GM23338 (cell line): Measurements from ENCODE around the gene WDCP.

Experiments used
- CREB1 ChIP-seq: fragments of 250-450 bp; sonication (Bioruptor Pico); IDR thresholded peaks from 2 replicates; pipeline ENCODE4 v1.5.0; 2020; ENCODE audit warnings: low read depth, mild to moderate bottlenecking, moderate library complexity
- EZH2 ChIP-seq: fragments of 200-600 bp; sonication (generic); IDR thresholded peaks from one replicate; pipeline ENCODE4 v1.8.0; 2017; ENCODE audit warnings: antibody characterized with exemption, mild to moderate bottlenecking, low read depth; ENCODE audit not compliant: unreplicated experiment
- EZH2phosphoT487 ChIP-seq: fragments of 200-600 bp; sonication (generic); IDR thresholded peaks from one replicate; pipeline ENCODE4 v1.8.1; 2018; ENCODE audit warnings: antibody characterized with exemption; ENCODE audit not compliant: unreplicated experiment
- POLR2AphosphoS5 ChIP-seq: IDR thresholded peaks from 2 replicates; pipeline ENCODE4 v1.6.1; 2016; ENCODE audit warnings: antibody characterized with exemption, low read depth
- ZNF114 ChIP-seq: fragments of 250-450 bp; sonication (Bioruptor Pico); IDR thresholded peaks from 2 replicates; pipeline ENCODE4 v1.5.0; 2020; ENCODE audit warnings: mild to moderate bottlenecking, moderate library complexity
- TF ChIP-seq, protein P1 (sequence below), 2 experiments: fragments of 200-600 bp in 1 of 2; sonication (generic) in 1 of 2; conservative IDR thresholded peaks; 2 replicates each; pipeline versions ENCODE4 v1.5.1 to v1.6.1; 2016 to 2017; ENCODE audit warnings: antibody characterized with exemption in 2 of 2, low read depth in 2 of 2, mild to moderate bottlenecking in 2 of 2, moderate library complexity in 1 of 2
- TF ChIP-seq, protein P2 (sequence below): IDR thresholded peaks from one replicate; pipeline ENCODE4 v1.6.1; 2018; ENCODE audit warnings: antibody characterized with exemption; ENCODE audit not compliant: unreplicated experiment

DNA sequence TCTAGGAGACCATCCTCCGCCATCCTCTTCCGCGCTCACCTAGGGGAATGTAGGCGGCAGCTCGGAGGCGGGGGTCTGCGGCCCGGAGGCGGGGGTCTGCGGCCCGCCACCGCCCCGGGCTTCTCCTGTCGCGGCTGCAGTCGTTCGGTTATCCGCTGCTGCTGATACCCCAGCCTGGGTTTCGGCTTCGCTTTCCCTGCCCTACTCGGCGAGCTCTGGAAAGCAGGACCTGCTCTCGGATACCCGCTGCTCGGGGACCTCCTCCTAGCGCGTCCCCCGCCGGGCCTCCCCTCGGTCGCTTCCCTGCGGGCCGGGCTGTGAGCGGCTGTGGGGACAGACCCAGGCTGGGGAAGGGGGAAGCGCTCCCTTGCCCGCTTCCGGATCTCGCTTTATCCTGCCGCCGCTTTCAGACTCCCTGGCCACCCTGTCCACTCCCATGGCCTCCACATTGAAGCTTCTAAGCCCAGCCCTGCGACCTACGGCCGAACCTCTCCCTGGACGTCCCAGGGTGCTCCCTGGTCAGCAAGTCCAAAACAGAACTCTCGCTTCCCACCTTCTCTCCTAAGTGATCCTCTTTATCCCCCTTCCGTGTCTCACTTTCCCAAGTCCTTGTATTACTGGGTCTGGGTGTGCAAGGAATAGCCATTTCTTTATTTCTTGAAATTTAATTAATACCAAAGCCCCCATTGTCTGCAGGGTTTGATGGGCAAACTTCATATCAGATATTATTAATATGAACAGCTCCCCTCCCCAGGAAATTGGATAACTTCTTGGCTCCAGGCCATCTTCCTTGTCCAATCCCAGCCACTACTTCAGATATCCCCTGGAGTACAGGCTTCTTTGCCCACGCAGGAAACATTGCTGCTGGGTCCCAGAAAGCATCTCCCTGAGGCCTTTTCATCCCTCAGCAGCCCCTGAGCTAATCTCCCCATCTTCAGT is 3.1 kb upstream of the WDCP start:
- TF ChIP-seq, protein P1, sequence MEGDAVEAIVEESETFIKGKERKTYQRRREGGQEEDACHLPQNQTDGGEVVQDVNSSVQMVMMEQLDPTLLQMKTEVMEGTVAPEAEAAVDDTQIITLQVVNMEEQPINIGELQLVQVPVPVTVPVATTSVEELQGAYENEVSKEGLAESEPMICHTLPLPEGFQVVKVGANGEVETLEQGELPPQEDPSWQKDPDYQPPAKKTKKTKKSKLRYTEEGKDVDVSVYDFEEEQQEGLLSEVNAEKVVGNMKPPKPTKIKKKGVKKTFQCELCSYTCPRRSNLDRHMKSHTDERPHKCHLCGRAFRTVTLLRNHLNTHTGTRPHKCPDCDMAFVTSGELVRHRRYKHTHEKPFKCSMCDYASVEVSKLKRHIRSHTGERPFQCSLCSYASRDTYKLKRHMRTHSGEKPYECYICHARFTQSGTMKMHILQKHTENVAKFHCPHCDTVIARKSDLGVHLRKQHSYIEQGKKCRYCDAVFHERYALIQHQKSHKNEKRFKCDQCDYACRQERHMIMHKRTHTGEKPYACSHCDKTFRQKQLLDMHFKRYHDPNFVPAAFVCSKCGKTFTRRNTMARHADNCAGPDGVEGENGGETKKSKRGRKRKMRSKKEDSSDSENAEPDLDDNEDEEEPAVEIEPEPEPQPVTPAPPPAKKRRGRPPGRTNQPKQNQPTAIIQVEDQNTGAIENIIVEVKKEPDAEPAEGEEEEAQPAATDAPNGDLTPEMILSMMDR (conservative IDR thresholded peaks at IDR 0.05; ENCODE audit: low read depth in 2 of 2): no peak
- TF ChIP-seq ZNF114 (CRISPR knock-in tag) (no peak), EZH2 (no peak), CREB1 (no peak), POLR2AphosphoS5 (no peak), EZH2phosphoT487 (no peak)
- TF ChIP-seq, protein P2, sequence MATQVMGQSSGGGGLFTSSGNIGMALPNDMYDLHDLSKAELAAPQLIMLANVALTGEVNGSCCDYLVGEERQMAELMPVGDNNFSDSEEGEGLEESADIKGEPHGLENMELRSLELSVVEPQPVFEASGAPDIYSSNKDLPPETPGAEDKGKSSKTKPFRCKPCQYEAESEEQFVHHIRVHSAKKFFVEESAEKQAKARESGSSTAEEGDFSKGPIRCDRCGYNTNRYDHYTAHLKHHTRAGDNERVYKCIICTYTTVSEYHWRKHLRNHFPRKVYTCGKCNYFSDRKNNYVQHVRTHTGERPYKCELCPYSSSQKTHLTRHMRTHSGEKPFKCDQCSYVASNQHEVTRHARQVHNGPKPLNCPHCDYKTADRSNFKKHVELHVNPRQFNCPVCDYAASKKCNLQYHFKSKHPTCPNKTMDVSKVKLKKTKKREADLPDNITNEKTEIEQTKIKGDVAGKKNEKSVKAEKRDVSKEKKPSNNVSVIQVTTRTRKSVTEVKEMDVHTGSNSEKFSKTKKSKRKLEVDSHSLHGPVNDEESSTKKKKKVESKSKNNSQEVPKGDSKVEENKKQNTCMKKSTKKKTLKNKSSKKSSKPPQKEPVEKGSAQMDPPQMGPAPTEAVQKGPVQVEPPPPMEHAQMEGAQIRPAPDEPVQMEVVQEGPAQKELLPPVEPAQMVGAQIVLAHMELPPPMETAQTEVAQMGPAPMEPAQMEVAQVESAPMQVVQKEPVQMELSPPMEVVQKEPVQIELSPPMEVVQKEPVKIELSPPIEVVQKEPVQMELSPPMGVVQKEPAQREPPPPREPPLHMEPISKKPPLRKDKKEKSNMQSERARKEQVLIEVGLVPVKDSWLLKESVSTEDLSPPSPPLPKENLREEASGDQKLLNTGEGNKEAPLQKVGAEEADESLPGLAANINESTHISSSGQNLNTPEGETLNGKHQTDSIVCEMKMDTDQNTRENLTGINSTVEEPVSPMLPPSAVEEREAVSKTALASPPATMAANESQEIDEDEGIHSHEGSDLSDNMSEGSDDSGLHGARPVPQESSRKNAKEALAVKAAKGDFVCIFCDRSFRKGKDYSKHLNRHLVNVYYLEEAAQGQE: no peak
